Right atrium auricular region (tissue), 2 donors: Measurements from ENCODE around the gene REPIN1. TPM values are rescaled to one million over a fixed set of nuclear protein-coding genes. Genes with fewer than 3 reads are reported as not detected.
A peak's percentile ranks its signal among the peaks of the same experiment; 100 is the strongest.

Experiments used
- DNase-seq: peaks from one replicate; pipeline ENCODE4 v3.0.0-alpha.2; 2019; ENCODE audit warnings: low spot score
- H3K27ac ChIP-seq, 2 donors: fragments of 200-600 bp; sonication (generic); 1 replicate in 1 of 2; 2 replicates in 1 of 2; pipeline ENCODE4 v1.5.1; 2016 to 2019
- H3K27me3 ChIP-seq, 2 donors: fragments of 200-600 bp; sonication (generic); one replicate each; pipeline versions ENCODE4 v1.5.1 to v1.6.0; 2017 to 2019
- H3K36me3 ChIP-seq: fragments of 200-600 bp; sonication (generic); one replicate; pipeline ENCODE4 v1.5.1; 2016
- H3K4me1 ChIP-seq, 2 donors: fragments of 200-600 bp; sonication (generic); one replicate each; pipeline versions ENCODE4 v1.5.1 to v1.6.0; 2017 to 2019
- H3K4me3 ChIP-seq, 2 donors: fragments of 200-600 bp; sonication (generic); 1 replicate in 1 of 2; 2 replicates in 1 of 2; pipeline ENCODE4 v1.5.1; 2017 to 2019; ENCODE audit warnings: mild to moderate bottlenecking in 1 of 2, moderate library complexity in 1 of 2
- H3K9me3 ChIP-seq, 2 donors: fragments of 200-600 bp; sonication (generic); one replicate each; pipeline ENCODE4 v1.5.1; 2019
- CTCF ChIP-seq, 2 donors: fragments of 200-600 bp; sonication (generic); IDR thresholded peaks; one replicate each; pipeline ENCODE4 v1.5.1; 2019; ENCODE audit warnings: antibody characterized with exemption in 2 of 2
- total RNA-seq, 2 donors: library from RNA; depleted of rRNA; stranded (reverse); fragments of >200 nt; gene quantifications; one replicate each; pipeline ENCODE4 v1.1.0, GENCODE V29; 2016

The REPIN1 gene
- total RNA-seq, 2 donors from 2014 or later, result 100.0 to 110 TPM

- Histone ChIP-seq H3K9me3 (no peaks in the 10 kb centered on the region), H3K36me3 (no peaks in the 10 kb centered on the region), H3K4me3 (peak overlapping the region in 1 of 2 donors; percentile 76), H3K27ac (peak overlapping the region; percentile 93 to 95), H3K27me3 (no peaks in the 10 kb centered on the region), H3K4me1 (peaks cover 0 to 29% of the 10 kb centered on the region in 2 donors)
- no peak for DNase-seq
- TF ChIP-seq CTCF (IDR thresholded peaks at IDR 0.05), result no peak
Observed at GRCh38 chr7:150406567-150407421, 38.2 kb downstream of the REPIN1 start.

GRCh38 chr7:150407588-150408392 lies 39.2 kb downstream of the REPIN1 start:
- no peak for DNase-seq
- Histone ChIP-seq H3K27me3 (no peaks in the 10 kb centered on the region), H3K36me3 (no peaks in the 10 kb centered on the region), H3K9me3 (no peaks in the 10 kb centered on the region), H3K27ac (peak overlapping the region in 1 of 2 donors; percentile 95), H3K4me3 (no peak overlapping the region), H3K4me1 (peaks cover 0 to 29% of the 10 kb centered on the region in 2 donors)
- no peak for TF ChIP-seq CTCF (IDR thresholded peaks at IDR 0.05)

DNA sequence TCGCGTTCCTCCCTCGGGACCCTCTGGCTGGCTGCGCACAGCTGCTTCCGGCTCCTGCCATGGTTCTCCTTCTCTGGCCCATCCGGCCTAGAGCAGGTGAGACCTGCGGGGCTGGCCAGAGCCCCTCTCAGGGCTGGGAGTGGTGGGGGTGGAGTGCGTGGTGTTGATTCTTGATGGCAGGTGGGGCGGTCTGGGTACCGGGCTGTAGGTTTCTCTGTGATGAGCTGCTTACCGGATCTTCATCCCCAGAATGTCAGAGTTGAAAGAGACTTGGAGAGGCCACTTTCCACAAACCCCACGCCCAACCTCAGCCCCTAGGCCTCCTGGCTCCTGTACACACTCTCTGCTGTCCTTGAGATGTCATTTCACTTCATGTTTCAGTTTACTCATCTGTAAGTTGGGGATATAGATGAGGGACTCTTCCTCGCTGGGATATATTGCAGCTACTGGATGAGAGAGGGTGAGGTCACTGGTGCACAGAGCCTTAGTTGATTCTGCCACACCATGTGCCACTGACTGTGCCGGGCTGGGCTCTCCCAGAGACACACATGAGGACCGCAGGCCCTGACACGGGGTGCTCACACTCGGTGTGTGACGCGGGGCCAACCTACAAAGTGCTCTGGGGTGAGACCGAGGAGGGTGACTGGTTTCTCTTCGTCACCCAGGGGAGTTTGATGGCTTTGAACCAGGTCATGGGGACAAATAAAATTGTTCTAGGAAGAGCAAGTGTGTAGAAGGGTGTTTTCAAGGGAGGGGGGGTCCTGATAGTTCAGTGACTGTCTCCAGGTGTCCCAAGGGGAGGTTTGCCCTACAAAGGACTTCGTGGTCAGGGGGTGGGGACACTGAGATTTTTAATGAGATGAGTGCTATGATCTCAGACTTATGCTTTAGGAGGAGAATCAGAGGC lies 40.0 kb downstream of the REPIN1 start:
- Histone ChIP-seq H3K9me3 (no peaks in the 10 kb centered on the region), H3K4me1 (peaks cover 0 to 28% of the 10 kb centered on the region in 2 donors), H3K4me3 (no peak overlapping the region), H3K27ac (no peak overlapping the region), H3K27me3 (no peaks in the 10 kb centered on the region), H3K36me3 (no peaks in the 10 kb centered on the region)
- DNase-seq, result no peak
- TF ChIP-seq CTCF (IDR thresholded peaks at IDR 0.05), result no peak

DNA sequence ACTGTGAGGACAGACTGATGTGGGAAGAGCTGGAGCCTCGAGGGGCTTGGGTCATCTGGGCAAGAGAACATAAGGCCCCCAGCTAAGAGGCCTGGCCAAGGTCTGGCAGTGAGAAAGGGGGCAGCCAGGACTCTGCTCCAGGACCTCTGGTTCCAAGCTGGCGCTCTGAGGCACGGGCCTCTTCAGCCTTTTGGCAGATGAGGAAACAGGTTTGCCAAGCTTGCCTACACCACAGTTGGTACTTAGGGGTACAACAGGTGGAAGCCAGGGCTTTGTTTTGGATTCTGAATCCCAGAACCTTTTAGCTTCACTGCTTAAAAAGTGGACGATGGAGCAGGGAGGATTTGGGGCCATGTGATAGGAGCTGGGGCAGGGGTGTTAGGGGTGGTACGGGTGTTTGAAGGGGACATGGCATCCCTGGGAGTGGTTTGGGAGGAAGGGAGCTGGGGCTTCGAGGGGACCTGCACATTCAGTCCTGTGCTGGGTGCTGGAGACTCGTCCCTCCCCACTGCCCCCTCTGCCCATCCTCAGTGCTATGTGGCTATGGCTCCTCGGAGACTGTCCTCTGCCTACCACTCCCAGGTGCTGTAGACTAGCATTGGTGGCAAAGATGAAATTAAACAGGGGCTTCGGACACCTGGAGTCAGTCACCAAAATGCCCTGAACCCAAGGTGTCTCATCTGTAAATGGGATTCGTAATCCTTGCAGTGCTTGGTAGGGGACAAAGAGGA lies 40.8 kb downstream of the REPIN1 start:
- Histone ChIP-seq H3K27ac (no peak overlapping the region), H3K36me3 (no peaks in the 10 kb centered on the region), H3K27me3 (no peaks in the 10 kb centered on the region), H3K4me1 (peaks cover 0 to 20% of the 10 kb centered on the region in 2 donors), H3K4me3 (no peak overlapping the region), H3K9me3 (no peaks in the 10 kb centered on the region)
- no peak for DNase-seq
- no peak for TF ChIP-seq CTCF (IDR thresholded peaks at IDR 0.05)

GRCh38 chr7:150410131-150410530 lies 41.5 kb downstream of the REPIN1 start:
- no peak overlapping the region for H3K27ac ChIP-seq
- peaks cover 0 to 17% of the 10 kb centered on the region in 2 donors for H3K4me1 ChIP-seq
- no peak for TF ChIP-seq CTCF (IDR thresholded peaks at IDR 0.05)
- no peaks in the 10 kb centered on the region for H3K9me3 ChIP-seq
- DNase-seq, result no peak
- no peaks in the 10 kb centered on the region for H3K36me3 ChIP-seq
- H3K27me3 ChIP-seq, result no peaks in the 10 kb centered on the region
- H3K4me3 ChIP-seq, result no peak overlapping the region
